SU-DHL-6 (cell line): ENCODE results near the gene DOCK9.

Source experiments
- CTCF ChIP-seq: fragments of 200-600 bp; sonication (generic); IDR thresholded peaks from one replicate; pipeline ENCODE4 v1.5.1; 2017; ENCODE audit warnings: antibody characterized with exemption, mild to moderate bottlenecking, low read length, moderate library complexity; ENCODE audit not compliant: insufficient read depth, poor library complexity, severe bottlenecking
- EZH2phosphoT487 ChIP-seq: fragments of 200-600 bp; sonication (generic), shearing (Covaris generic); conservative IDR thresholded peaks from 2 replicates; pipeline ENCODE4 v1.6.1; 2018; ENCODE audit warnings: mild to moderate bottlenecking, antibody characterized with exemption, low read length, moderate library complexity, mixed read lengths

DNA sequence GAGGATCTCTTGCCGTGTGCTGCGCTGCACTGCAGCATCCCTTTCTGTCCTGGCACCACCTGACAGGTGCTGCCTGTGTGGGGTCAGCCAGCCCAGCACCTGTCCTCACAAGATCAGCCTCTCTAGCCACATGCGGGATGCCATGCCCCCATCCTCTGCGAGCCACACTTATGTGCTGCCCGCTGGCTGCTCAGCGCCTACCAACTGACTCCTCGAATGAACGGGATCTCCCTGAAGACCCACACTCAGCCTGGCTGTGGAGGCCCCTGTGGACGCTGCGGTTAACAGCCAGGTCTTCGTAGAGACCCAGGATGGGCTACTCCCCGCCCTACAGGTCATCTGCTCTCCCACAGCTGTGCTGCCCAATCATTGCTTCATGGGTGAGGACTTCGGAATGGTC, 106.1 kb downstream of the DOCK9 start:
- TF ChIP-seq CTCF (no peak), EZH2phosphoT487 (no peak)
